Fibroblast of lung (primary cell): Measurements from ENCODE around the gene KIF26B. TPM values are rescaled to one million over a fixed set of nuclear protein-coding genes. Genes with fewer than 3 reads are reported as not detected.

Experiments used
- DNase-seq, 2 donors: peaks; one replicate each; pipeline versions ENCODE4 v3.0.0 to v3.0.0-alpha.2; 2010; ENCODE audit warnings: low read depth in 2 of 2
- H2AFZ ChIP-seq: 2 replicates; pipeline ENCODE4 v1.5.1; 2012; ENCODE audit warnings: low read length, control low read depth, inconsistent platforms
- H3K27ac ChIP-seq: 2 replicates; pipeline ENCODE4 v1.5.1; 2011; ENCODE audit warnings: low read length, control low read depth; ENCODE audit not compliant: insufficient read depth
- H3K27me3 ChIP-seq: 2 replicates; pipeline ENCODE4 v1.5.1; 2011; ENCODE audit warnings: mild to moderate bottlenecking, low read length; ENCODE audit not compliant: control insufficient read depth, insufficient read depth
- H3K36me3 ChIP-seq: 2 replicates; pipeline ENCODE4 v1.5.1; 2011; ENCODE audit warnings: low read length; ENCODE audit not compliant: control insufficient read depth, insufficient read depth
- H3K4me1 ChIP-seq: 2 replicates; pipeline ENCODE4 v1.5.1; 2011; ENCODE audit warnings: low read length; ENCODE audit not compliant: control insufficient read depth, insufficient read depth; ENCODE audit errors: extremely low read depth
- H3K4me2 ChIP-seq: 2 replicates; pipeline ENCODE4 v1.5.1; 2011; ENCODE audit warnings: low read length, control low read depth; ENCODE audit not compliant: insufficient read depth; ENCODE audit errors: extremely low read depth
- H3K4me3 ChIP-seq, 4 experiments: fragments of 200-600 bp in 1 of 4; sonication (generic) in 1 of 4; replicated peaks in 1 of 4; 2 replicates each; pipeline ENCODE4 v1.5.1; 2011 to 2016; ENCODE audit warnings: low read length in 4 of 4, low read depth in 3 of 4, mild to moderate bottlenecking in 3 of 4, control low read depth in 2 of 4, inconsistent platforms in 1 of 4, mixed read lengths in 1 of 4; ENCODE audit not compliant: insufficient read depth in 1 of 4; ENCODE audit errors: control extremely low read depth in 1 of 4
- H3K79me2 ChIP-seq: 2 replicates; pipeline ENCODE4 v1.5.1; 2012; ENCODE audit warnings: mild to moderate bottlenecking, low read length, inconsistent platforms; ENCODE audit not compliant: control insufficient read depth, insufficient read depth
- H3K9ac ChIP-seq: 2 replicates; pipeline ENCODE4 v1.5.1; 2011; ENCODE audit warnings: mild to moderate bottlenecking, low read length, control low read depth; ENCODE audit not compliant: insufficient read depth
- H3K9me3 ChIP-seq: 2 replicates; pipeline ENCODE4 v1.5.1; 2012; ENCODE audit warnings: low read depth, low read length; ENCODE audit not compliant: control insufficient read depth, insufficient read depth
- H4K20me1 ChIP-seq: 2 replicates; pipeline ENCODE4 v1.5.1; 2011; ENCODE audit warnings: low read length; ENCODE audit not compliant: control insufficient read depth, insufficient read depth; ENCODE audit errors: extremely low read depth
- CTCF ChIP-seq, 2 donors: IDR thresholded peaks in 1 of 2; conservative IDR thresholded peaks in 1 of 2; 1 replicate in 1 of 2; 2 replicates in 1 of 2; pipeline ENCODE4 v1.5.1; 2011 to 2012; ENCODE audit warnings: low read length in 2 of 2, control low read depth in 1 of 2, inconsistent platforms in 1 of 2, low read depth in 1 of 2, mild to moderate bottlenecking in 1 of 2
- EZH2 ChIP-seq: IDR thresholded peaks from 2 replicates; pipeline ENCODE4 v1.5.1; 2012; ENCODE audit warnings: low read length, control low read depth, mild to moderate bottlenecking; ENCODE audit errors: missing control alignments
- polyA minus RNA-seq: library from RNA; depleted of rRNA, polyadenylated mRNA; stranded (reverse); fragments of >200 nt; gene quantifications from 2 replicates; pipeline ENCODE4 v1.2.3, GENCODE V29; 2011; ENCODE audit warnings: low replicate concordance
- polyA plus RNA-seq, 2 donors: library from polyadenylated mRNA; depleted of rRNA in 1 of 2; stranded (reverse) in 1 of 2; unstranded in 1 of 2; fragments of >200 nt; gene quantifications; 2 replicates each; pipeline ENCODE4 v1.2.1, GENCODE V29; 2011 to 2012; ENCODE audit warnings: missing spikeins in 1 of 2
- total RNA-seq: library from RNA; depleted of rRNA; stranded (reverse); fragments of >200 nt; gene quantifications from 2 replicates; pipeline ENCODE4 v1.2.1, GENCODE V29; 2014

Gene KIF26B
- total RNA-seq (6.1 and 6.9 TPM in 2 replicates), polyA plus RNA-seq (0.90 and 5.3 TPM in 2 replicates), polyA minus RNA-seq (3.9 and 28.5 TPM in 2 replicates)
- 1.9 and 16.8 TPM in 2 replicates for polyA plus RNA-seq (2012)

GRCh38 chr1:245154429-245155271, at the start of gene KIF26B:
TSS of gene KIF26B (plus strand) at chr1:245154985. CDS start at chr1:245155425, 440 bp downstream.
- Histone ChIP-seq H3K9ac (peak within 1 kb of the TSS; percentile 52), H3K27me3 (peaks cover 3% of the 10 kb centered on the region), H3K4me2 (peak within 1 kb of the TSS; percentile 88), H2AFZ (peak within 1 kb of the TSS; percentile 1), H3K4me3 (peak within 1 kb of the TSS; percentile 44 to 78 (median 60)), H3K79me2 (no peaks in the 10 kb centered on the region), H3K27ac (no peak within 1 kb of the TSS), H3K36me3 (no peaks in the 10 kb centered on the region), H3K4me1 (peaks cover 6% of the 10 kb centered on the region), H3K9me3 (no peaks in the 10 kb centered on the region), H4K20me1 (no peaks in the 10 kb centered on the region)
- TF ChIP-seq CTCF (conservative IDR thresholded peaks at IDR 0.05 in 1 of 2, IDR thresholded peaks at IDR 0.05 in 1 of 2; ENCODE audit: low read depth in 1 of 2, low read length in 2 of 2) (no peak), EZH2 (no peak)
- peak; percentile 48 to 73 for DNase-seq

- no peaks in the 10 kb centered on the region for H3K4me1 ChIP-seq
- no peaks in the 10 kb centered on the region for H3K9me3 ChIP-seq
- no peak overlapping the region for H3K27ac ChIP-seq
- no peaks in the 10 kb centered on the region for H3K79me2 ChIP-seq
- H3K4me2 ChIP-seq = no peak overlapping the region
- H3K36me3 ChIP-seq = no peaks in the 10 kb centered on the region
- H3K27me3 ChIP-seq = no peaks in the 10 kb centered on the region
- DNase-seq = no peak
- no peaks in the 10 kb centered on the region for H4K20me1 ChIP-seq
- no peak overlapping the region for H3K9ac ChIP-seq
- TF ChIP-seq CTCF (conservative IDR thresholded peaks at IDR 0.05 in 1 of 2, IDR thresholded peaks at IDR 0.05 in 1 of 2; ENCODE audit: low read depth in 1 of 2, low read length in 2 of 2) = no peak
- no peak for TF ChIP-seq EZH2
- H2AFZ ChIP-seq = no peak overlapping the region
- H3K4me3 ChIP-seq = no peak overlapping the region
Observed at GRCh38 chr1:245105042-245105441, 49.7 kb upstream of the KIF26B start.

GRCh38 chr1:245105815-245106410, 48.9 kb upstream of the KIF26B start:
- TF ChIP-seq EZH2 (no peak), CTCF (conservative IDR thresholded peaks at IDR 0.05 in 1 of 2, IDR thresholded peaks at IDR 0.05 in 1 of 2; ENCODE audit: low read depth in 1 of 2, low read length in 2 of 2) (no peak)
- H3K4me3 ChIP-seq = no peak overlapping the region
- H2AFZ ChIP-seq = no peak overlapping the region
- H4K20me1 ChIP-seq = no peaks in the 10 kb centered on the region
- no peak overlapping the region for H3K27ac ChIP-seq
- H3K36me3 ChIP-seq = no peaks in the 10 kb centered on the region
- H3K79me2 ChIP-seq = no peaks in the 10 kb centered on the region
- no peak overlapping the region for H3K9ac ChIP-seq
- H3K9me3 ChIP-seq = no peaks in the 10 kb centered on the region
- DNase-seq = peak in 1 of 2 donors; percentile 61
- H3K4me2 ChIP-seq = no peak overlapping the region
- no peaks in the 10 kb centered on the region for H3K4me1 ChIP-seq
- no peaks in the 10 kb centered on the region for H3K27me3 ChIP-seq
